Vagina (tissue), 2 donors: ENCODE results near the gene FAM53A.

Experiments used
- POLR2A ChIP-seq, 2 donors: fragments of 450-650 bp; IDR thresholded peaks; one replicate each; pipeline ENCODE4 v1.6.1; 2017; ENCODE audit warnings: antibody characterized with exemption in 2 of 2, mild to moderate bottlenecking in 2 of 2, moderate library complexity in 2 of 2
- POLR2AphosphoS5 ChIP-seq, 2 donors: sonication (generic); formaldehyde crosslinking; IDR thresholded peaks; one replicate each; pipeline ENCODE4 v1.9.0; 2017; ENCODE audit warnings: antibody characterized with exemption in 2 of 2, mild to moderate bottlenecking in 2 of 2, low read depth in 1 of 2; ENCODE audit not compliant: insufficient read depth in 1 of 2
- TF ChIP-seq, protein P1 (sequence below), 3 experiments: fragments of 450-650 bp in 2 of 3; fragments of 200-600 bp in 1 of 3; sonication (generic) in 1 of 3; IDR thresholded peaks; one replicate each; pipeline ENCODE4 v1.5.1; 2017 to 2019; ENCODE audit warnings: antibody characterized with exemption in 3 of 3, mild to moderate bottlenecking in 2 of 3, moderate library complexity in 2 of 3

DNA sequence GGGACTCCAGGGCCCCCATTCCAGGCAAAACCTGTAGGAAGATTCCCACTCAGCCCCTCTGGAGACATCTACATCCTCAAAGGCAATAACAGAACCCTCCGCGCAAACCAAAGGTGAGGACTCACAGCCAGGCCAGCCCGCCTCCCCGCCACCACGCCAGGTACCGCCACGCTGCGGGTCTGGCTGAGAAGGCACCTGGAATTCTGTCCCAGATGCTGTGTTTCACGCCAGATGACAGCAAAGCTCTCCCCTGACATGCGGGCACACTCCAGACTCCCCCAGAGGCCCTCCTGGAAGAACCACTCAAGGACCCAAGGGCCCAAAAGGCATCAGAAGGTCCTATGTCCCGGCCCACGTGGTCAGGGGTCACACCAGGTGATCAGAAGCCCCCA lies 59.6 kb downstream of the FAM53A start:
- TF ChIP-seq, protein P1, sequence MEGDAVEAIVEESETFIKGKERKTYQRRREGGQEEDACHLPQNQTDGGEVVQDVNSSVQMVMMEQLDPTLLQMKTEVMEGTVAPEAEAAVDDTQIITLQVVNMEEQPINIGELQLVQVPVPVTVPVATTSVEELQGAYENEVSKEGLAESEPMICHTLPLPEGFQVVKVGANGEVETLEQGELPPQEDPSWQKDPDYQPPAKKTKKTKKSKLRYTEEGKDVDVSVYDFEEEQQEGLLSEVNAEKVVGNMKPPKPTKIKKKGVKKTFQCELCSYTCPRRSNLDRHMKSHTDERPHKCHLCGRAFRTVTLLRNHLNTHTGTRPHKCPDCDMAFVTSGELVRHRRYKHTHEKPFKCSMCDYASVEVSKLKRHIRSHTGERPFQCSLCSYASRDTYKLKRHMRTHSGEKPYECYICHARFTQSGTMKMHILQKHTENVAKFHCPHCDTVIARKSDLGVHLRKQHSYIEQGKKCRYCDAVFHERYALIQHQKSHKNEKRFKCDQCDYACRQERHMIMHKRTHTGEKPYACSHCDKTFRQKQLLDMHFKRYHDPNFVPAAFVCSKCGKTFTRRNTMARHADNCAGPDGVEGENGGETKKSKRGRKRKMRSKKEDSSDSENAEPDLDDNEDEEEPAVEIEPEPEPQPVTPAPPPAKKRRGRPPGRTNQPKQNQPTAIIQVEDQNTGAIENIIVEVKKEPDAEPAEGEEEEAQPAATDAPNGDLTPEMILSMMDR (IDR thresholded peaks at IDR 0.05), result no peak
- TF ChIP-seq POLR2AphosphoS5 (IDR thresholded peaks at IDR 0.05; ENCODE audit: insufficient read depth in 1 of 2, low read depth in 1 of 2) (no peak), POLR2A (IDR thresholded peaks at IDR 0.05) (no peak)
